B cell (primary cell): ENCODE results near the gene TCN2. TPM values are rescaled to one million over a fixed set of nuclear protein-coding genes. Genes with fewer than 3 reads are reported as not detected.
A peak's percentile ranks its signal among the peaks of the same experiment; 100 is the strongest.

Experiments used
- ATAC-seq: fragments of 200-7000 bp; cut with Tn5 transposase; one replicate; pipeline ENCODE4 v1.10.0; 2021; ENCODE audit warnings: low read depth, mild to moderate bottlenecking, moderate number of reproducible peaks, moderate library complexity
- CTCF ChIA-PET: fragments of 350-600 bp; sonication (Branson Sonifier 250); formaldehyde crosslinking; loops from one replicate; lab custom pipeline; 2021; ENCODE audit warnings: antibody characterized with exemption, inconsistent platforms; lab: Charles Lee
- POLR2A ChIA-PET: fragments of 350-600 bp; sonication (Branson Sonifier 250); formaldehyde crosslinking; loops from one replicate; lab custom pipeline; 2021; ENCODE audit warnings: antibody characterized with exemption; lab: Charles Lee
- DNase-seq: peaks from one replicate; pipeline ENCODE4 v3.0.0; 2013
- H2AFZ ChIP-seq: 2 replicates; pipeline ENCODE4 v1.6.1; 2012; ENCODE audit warnings: mild to moderate bottlenecking, low read depth, low read length; ENCODE audit not compliant: insufficient read depth, poor library complexity, severe bottlenecking
- H3K27ac ChIP-seq, 2 donors: 1 replicate in 1 of 2; 2 replicates in 1 of 2; pipeline ENCODE4 v1.5.1; 2012 to 2013; ENCODE audit warnings: low read length in 2 of 2, mild to moderate bottlenecking in 2 of 2, moderate library complexity in 1 of 2
- H3K27me3 ChIP-seq, 4 experiments: fragments of 200-600 bp in 1 of 4; sonication (generic) in 1 of 4; replicated peaks in 1 of 4; 1 replicate in 2 of 4; 2 replicates in 2 of 4; pipeline versions ENCODE4 v1.6.1 to v1.7.0; 2013 to 2016; ENCODE audit warnings: low read length in 3 of 4, mild to moderate bottlenecking in 2 of 4, mixed read lengths in 1 of 4, moderate library complexity in 1 of 4; ENCODE audit not compliant: insufficient read depth in 4 of 4, control insufficient read depth in 3 of 4; ENCODE audit errors: control extremely low read depth in 1 of 4
- H3K36me3 ChIP-seq, 2 experiments: replicated peaks in 1 of 2; 1 replicate in 1 of 2; 2 replicates in 1 of 2; pipeline versions ENCODE4 v1.6.1 to v1.7.1; 2013; ENCODE audit warnings: low read length in 1 of 2; ENCODE audit not compliant: insufficient read depth in 2 of 2, control insufficient read depth in 1 of 2; ENCODE audit errors: control extremely low read depth in 1 of 2, extremely low read depth in 1 of 2
- H3K4me1 ChIP-seq, 2 donors: fragments of 200-600 bp in 1 of 2; sonication (generic) in 1 of 2; 1 replicate in 1 of 2; 2 replicates in 1 of 2; pipeline versions ENCODE4 v1.5.1 to v1.6.1; 2013 to 2017; ENCODE audit warnings: low read length in 2 of 2; ENCODE audit not compliant: control insufficient read depth in 2 of 2, insufficient read depth in 2 of 2
- H3K4me2 ChIP-seq: replicated peaks from 2 replicates; pipeline ENCODE3; 2012; ENCODE audit warnings: mild to moderate bottlenecking, low read depth, low read length; ENCODE audit not compliant: poor library complexity, severe bottlenecking
- H3K4me3 ChIP-seq, 5 experiments: fragments of 200-600 bp in 1 of 5; sonication (generic) in 1 of 5; 1 replicate in 3 of 5; 2 replicates in 2 of 5; pipeline versions ENCODE4 v1.5.1 to v1.7.0; 2011 to 2016; ENCODE audit warnings: low read length in 4 of 5, mild to moderate bottlenecking in 4 of 5, low read depth in 2 of 5, control low read depth in 1 of 5, moderate library complexity in 1 of 5; ENCODE audit not compliant: insufficient read depth in 1 of 5; ENCODE audit errors: control extremely low read depth in 1 of 5, extremely low read depth in 1 of 5
- H3K79me2 ChIP-seq: fragments of 200-600 bp; sonication (generic); one replicate; pipeline ENCODE4 v1.6.0; 2016; ENCODE audit warnings: low read length; ENCODE audit not compliant: control insufficient read depth, insufficient read depth
- H3K9ac ChIP-seq: fragments of 200-600 bp; sonication (generic); 2 replicates; pipeline ENCODE4 v1.6.1; 2017; ENCODE audit warnings: mild to moderate bottlenecking, low read length, moderate library complexity
- H3K9me3 ChIP-seq, 3 donors: one replicate each; pipeline versions ENCODE4 v1.6.1 to v1.7.1; 2013; ENCODE audit warnings: low read length in 2 of 3; ENCODE audit not compliant: control insufficient read depth in 2 of 3, insufficient read depth in 1 of 3; ENCODE audit errors: control extremely low read depth in 1 of 3
- H4K20me1 ChIP-seq: 2 replicates; pipeline ENCODE4 v1.6.0; 2012; ENCODE audit warnings: mild to moderate bottlenecking, low read length; ENCODE audit not compliant: insufficient read depth, control insufficient read depth, poor library complexity, severe bottlenecking
- H3K27ac Mint-ChIP-seq: one replicate; pipeline ENCODE4 v1.8.0; 2021; ENCODE audit warnings: mixed read lengths
- H3K27me3 Mint-ChIP-seq: one replicate; pipeline ENCODE4 v1.8.0; 2021; ENCODE audit warnings: mixed read lengths
- H3K4me1 Mint-ChIP-seq: one replicate; pipeline ENCODE4 v1.8.0; 2021; ENCODE audit warnings: mixed read lengths
- H3K4me3 Mint-ChIP-seq: one replicate; pipeline ENCODE4 v1.8.0; 2021; ENCODE audit warnings: mixed read lengths
- H3K9me3 Mint-ChIP-seq: one replicate; pipeline ENCODE4 v1.8.0; 2022; ENCODE audit warnings: mixed read lengths; ENCODE audit not compliant: insufficient read depth
- CTCF ChIP-seq: fragments of 200-600 bp; IDR thresholded peaks from one replicate; pipeline ENCODE4 v1.8.0; 2022; ENCODE audit warnings: antibody characterized with exemption, mild to moderate bottlenecking
- EZH2 ChIP-seq: IDR thresholded peaks from 2 replicates; pipeline ENCODE4 v1.6.1; 2012; ENCODE audit warnings: borderline replicate concordance, low read depth, mild to moderate bottlenecking, moderate library complexity, low read length; ENCODE audit not compliant: insufficient read depth, poor library complexity, severe bottlenecking
- WGBS: methylation state at CpG from one replicate; pipeline ENCODE4 v1.1.5; 2013; ENCODE audit warnings: missing lambda C conversion rate; ENCODE audit not compliant: insufficient coverage; 5-methylcytosine and 5-hydroxymethylcytosine counted together
- intact Hi-C: fragments of 100-400 bp; cut with micrococcal nuclease; formaldehyde crosslinking; loops from one replicate; pipeline ENCODE4 v1.10.0; 2022
- polyA minus RNA-seq: library from RNA; depleted of rRNA, polyadenylated mRNA; stranded (reverse); fragments of >200 nt; gene quantifications from 2 replicates; pipeline ENCODE4 v1.2.3, GENCODE V29; 2012
- polyA plus RNA-seq: library from polyadenylated mRNA; depleted of rRNA; stranded (reverse); fragments of >200 nt; gene quantifications from 2 replicates; pipeline ENCODE4 v1.2.3, GENCODE V29; 2012
- total RNA-seq, 2 donors: library from RNA; stranded (reverse); fragments of 120-200 nt in 1 of 2; gene quantifications; 1 replicate in 1 of 2; 2 replicates in 1 of 2; pipeline versions ENCODE4 v1.2.3 to v1.2.4, GENCODE V29; 2013 to 2022

TCN2 gene
- total RNA-seq: 0.19 and 0.37 TPM in 2 replicates
- 0.42 TPM for total RNA-seq (2013)
- 0.12 and 0.40 TPM in 2 replicates for polyA plus RNA-seq
- polyA minus RNA-seq: 0.21 and 0.77 TPM in 2 replicates

- peaks cover 29% of the 10 kb centered on the region for H3K4me1 Mint-ChIP-seq
- WGBS: 5% methylated on average over 16 of the region's 24 CpGs
- Histone ChIP-seq H3K27me3 (no peaks in the 10 kb centered on the region), H3K36me3 (no peaks in the 10 kb centered on the region), H4K20me1 (no peaks in the 10 kb centered on the region), H3K4me3 (peak within 1 kb of the TSS; percentile 26 to 70 (median 59)), H3K4me1 (peaks cover 18 to 42% of the 10 kb centered on the region in 2 donors), H3K27ac (no peak within 1 kb of the TSS), H3K9ac (peak within 1 kb of the TSS; percentile 70), H3K9me3 (no peaks in the 10 kb centered on the region), H3K4me2 (peak within 1 kb of the TSS; percentile 97), H2AFZ (peak within 1 kb of the TSS; percentile 85), H3K79me2 (no peaks in the 10 kb centered on the region)
- H3K9me3 Mint-ChIP-seq: no peaks in the 10 kb centered on the region
- intact Hi-C loops: loop anchor here (1.0 to 2.0 kb wide), 3 partner anchors 14 to 88 kb away; partner anchors contain the start of genes OSBP2 and SLC35E4
- DNase-seq (peak; percentile 38), ATAC-seq (peak; percentile 55)
- POLR2A ChIA-PET: interaction anchor here (0.6 to 1.4 kb wide), 3 partner anchors 15 to 111 kb away, joined by 3 to 4 read pairs (median 3); partner anchors contain the start of genes PES1 and SLC35E4
- H3K27me3 Mint-ChIP-seq: peaks cover 15% of the 10 kb centered on the region
- peak within 1 kb of the TSS; percentile 64 for H3K27ac Mint-ChIP-seq
- CTCF ChIA-PET: interaction anchor here (0.9 to 1.8 kb wide), 5 partner anchors 26 to 149 kb away, joined by 3 to 7 read pairs (median 3); no protein-coding TSS in a partner anchor
- TF ChIP-seq CTCF (no peak), EZH2 (no peak)
- H3K4me3 Mint-ChIP-seq: peak within 1 kb of the TSS; percentile 90
Observed at GRCh38 chr22:30606455-30607299, at the start of gene TCN2. TSS of gene TCN2 (plus strand) at chr22:30607174. CDS start at chr22:30607332, 158 bp downstream.

DNA sequence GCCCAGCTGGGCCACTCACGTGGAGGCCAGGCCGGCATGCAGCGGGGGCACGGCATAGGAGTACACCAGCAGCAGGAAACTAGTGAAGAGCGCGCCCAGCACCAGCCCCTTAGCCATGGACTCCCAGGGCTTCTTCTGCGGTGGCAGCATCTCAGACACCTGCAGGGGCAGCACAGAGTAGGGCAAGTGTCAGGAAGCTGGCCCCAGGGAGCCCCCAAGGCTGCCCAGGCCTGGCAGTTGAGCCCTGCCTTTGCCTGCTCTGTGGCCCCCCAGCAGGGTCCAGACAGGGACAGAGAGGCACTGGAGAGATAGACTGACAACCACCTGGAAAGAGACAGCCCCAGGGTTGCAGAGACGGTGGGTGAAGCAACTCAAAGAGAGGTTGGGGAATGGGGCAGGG is 49.7 kb upstream of the TCN2 start:
- Histone ChIP-seq H3K4me1 (no peaks in the 10 kb centered on the region), H3K27me3 (no peaks in the 10 kb centered on the region), H3K4me3 (no peak overlapping the region), H3K36me3 (no peaks in the 10 kb centered on the region), H3K79me2 (no peaks in the 10 kb centered on the region), H4K20me1 (no peaks in the 10 kb centered on the region), H3K9ac (no peak overlapping the region), H3K27ac (no peak overlapping the region), H3K4me2 (no peak overlapping the region), H3K9me3 (no peaks in the 10 kb centered on the region), H2AFZ (no peak overlapping the region)
- intact Hi-C loops: no loop called here
- no peaks in the 10 kb centered on the region for H3K4me1 Mint-ChIP-seq
- no peaks in the 10 kb centered on the region for H3K9me3 Mint-ChIP-seq
- no peak overlapping the region for H3K27ac Mint-ChIP-seq
- TF ChIP-seq CTCF: no peak
- no peak for TF ChIP-seq EZH2
- ATAC-seq (no peak), DNase-seq (no peak)
- H3K4me3 Mint-ChIP-seq: no peak overlapping the region
- 90% methylated on average over 7 of the region's 8 CpGs for WGBS
- peaks cover 9% of the 10 kb centered on the region for H3K27me3 Mint-ChIP-seq
- CTCF ChIA-PET: no interaction called here
- POLR2A ChIA-PET: no interaction called here
